ENCODE measurements around the gene NR2C1. TPM values are rescaled to one million over a fixed set of nuclear protein-coding genes. Genes with fewer than 3 reads are reported as not detected.

The NR2C1 gene
- total and polyA plus RNA-seq, 9 of the 15 experiments (the other 6 are each of a cell fraction or from before 2014, with no cell fraction given): 8.5 to 42.4 (median 35.6) TPM

DNA sequence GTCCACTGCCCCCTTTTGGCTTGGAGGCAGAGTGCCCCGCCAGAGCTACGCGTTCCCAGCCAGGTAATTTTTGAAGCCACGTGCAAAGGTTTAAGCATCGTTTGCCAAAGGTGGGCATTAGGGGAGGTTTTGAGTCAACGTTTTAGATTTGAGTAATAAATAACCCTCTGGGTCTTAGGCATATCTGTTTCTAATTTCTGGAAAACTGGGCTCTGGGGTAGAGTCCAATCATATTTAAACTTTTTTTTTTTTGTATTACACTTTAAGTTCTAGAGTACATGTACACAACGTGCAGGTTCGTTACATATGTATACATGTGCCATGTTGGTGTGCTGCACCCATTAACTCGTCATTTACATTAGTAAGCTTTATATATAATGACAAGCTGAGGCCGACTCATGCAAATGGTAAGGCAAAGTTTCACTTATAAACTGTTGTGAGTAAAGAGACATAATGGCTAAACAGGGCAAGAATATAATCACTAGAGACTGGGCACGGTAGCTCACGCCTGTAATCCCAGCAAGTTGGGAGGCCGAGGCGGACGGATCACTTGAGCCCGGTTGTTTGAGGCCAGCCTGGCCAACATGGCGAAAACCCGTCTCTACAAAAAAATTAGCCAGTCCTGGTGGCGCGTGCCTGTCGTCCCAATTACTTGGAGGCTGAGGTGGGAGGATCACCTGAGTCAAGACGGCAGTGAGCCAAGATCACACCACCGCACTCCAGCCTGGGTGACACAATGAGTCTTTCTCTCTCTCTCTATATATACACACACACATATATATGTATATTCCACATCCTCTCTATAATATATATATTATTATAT is 491 bp upstream of the NR2C1 start (continued):
- TF ChIP-seq, protein P1, sequence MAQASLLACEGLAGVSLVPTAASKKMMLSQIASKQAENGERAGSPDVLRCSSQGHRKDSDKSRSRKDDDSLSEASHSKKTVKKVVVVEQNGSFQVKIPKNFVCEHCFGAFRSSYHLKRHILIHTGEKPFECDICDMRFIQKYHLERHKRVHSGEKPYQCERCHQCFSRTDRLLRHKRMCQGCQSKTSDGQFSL (CRISPR knock-in tag; IDR thresholded peaks at IDR 0.05): peak; percentile 11; the same call in 1 of the 2 replicates
- TF ChIP-seq, protein P1 (tag; IDR thresholded peaks at IDR 0.05): no peak
- TF ChIP-seq, protein P2, sequence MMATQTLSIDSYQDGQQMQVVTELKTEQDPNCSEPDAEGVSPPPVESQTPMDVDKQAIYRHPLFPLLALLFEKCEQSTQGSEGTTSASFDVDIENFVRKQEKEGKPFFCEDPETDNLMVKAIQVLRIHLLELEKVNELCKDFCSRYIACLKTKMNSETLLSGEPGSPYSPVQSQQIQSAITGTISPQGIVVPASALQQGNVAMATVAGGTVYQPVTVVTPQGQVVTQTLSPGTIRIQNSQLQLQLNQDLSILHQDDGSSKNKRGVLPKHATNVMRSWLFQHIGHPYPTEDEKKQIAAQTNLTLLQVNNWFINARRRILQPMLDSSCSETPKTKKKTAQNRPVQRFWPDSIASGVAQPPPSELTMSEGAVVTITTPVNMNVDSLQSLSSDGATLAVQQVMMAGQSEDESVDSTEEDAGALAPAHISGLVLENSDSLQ (IDR thresholded peaks at IDR 0.05): no peak
- TF ChIP-seq SMARCA5 (IDR thresholded peaks at IDR 0.05) (no peak), PHF20 (IDR thresholded peaks at IDR 0.05; ENCODE audit: partially characterized antibody) (no peak), FOXK2 (conservative IDR thresholded peaks at IDR 0.05 in 1 of 2, IDR thresholded peaks at IDR 0.05 in 1 of 2; ENCODE audit: low read depth in 2 of 2) (no peak), RNF2 (IDR thresholded peaks at IDR 0.05) (peak; percentile 39; the same call in 1 of the 2 replicates), TFAM (CRISPR knock-in tag; conservative IDR thresholded peaks at IDR 0.05) (no peak), EP300 (IDR thresholded peaks at IDR 0.05; ENCODE audit: low read length) (0 out of 2 replicates have a peak, but pooled peaks have one; percentile 1)
- TF ChIP-seq, protein P3, sequence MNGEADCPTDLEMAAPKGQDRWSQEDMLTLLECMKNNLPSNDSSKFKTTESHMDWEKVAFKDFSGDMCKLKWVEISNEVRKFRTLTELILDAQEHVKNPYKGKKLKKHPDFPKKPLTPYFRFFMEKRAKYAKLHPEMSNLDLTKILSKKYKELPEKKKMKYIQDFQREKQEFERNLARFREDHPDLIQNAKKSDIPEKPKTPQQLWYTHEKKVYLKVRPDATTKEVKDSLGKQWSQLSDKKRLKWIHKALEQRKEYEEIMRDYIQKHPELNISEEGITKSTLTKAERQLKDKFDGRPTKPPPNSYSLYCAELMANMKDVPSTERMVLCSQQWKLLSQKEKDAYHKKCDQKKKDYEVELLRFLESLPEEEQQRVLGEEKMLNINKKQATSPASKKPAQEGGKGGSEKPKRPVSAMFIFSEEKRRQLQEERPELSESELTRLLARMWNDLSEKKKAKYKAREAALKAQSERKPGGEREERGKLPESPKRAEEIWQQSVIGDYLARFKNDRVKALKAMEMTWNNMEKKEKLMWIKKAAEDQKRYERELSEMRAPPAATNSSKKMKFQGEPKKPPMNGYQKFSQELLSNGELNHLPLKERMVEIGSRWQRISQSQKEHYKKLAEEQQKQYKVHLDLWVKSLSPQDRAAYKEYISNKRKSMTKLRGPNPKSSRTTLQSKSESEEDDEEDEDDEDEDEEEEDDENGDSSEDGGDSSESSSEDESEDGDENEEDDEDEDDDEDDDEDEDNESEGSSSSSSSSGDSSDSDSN (IDR thresholded peaks at IDR 0.05; ENCODE audit: borderline replicate concordance in 1 of 2, low read depth in 2 of 2, low read length in 2 of 2): no peak
- TF ChIP-seq, protein P4, sequence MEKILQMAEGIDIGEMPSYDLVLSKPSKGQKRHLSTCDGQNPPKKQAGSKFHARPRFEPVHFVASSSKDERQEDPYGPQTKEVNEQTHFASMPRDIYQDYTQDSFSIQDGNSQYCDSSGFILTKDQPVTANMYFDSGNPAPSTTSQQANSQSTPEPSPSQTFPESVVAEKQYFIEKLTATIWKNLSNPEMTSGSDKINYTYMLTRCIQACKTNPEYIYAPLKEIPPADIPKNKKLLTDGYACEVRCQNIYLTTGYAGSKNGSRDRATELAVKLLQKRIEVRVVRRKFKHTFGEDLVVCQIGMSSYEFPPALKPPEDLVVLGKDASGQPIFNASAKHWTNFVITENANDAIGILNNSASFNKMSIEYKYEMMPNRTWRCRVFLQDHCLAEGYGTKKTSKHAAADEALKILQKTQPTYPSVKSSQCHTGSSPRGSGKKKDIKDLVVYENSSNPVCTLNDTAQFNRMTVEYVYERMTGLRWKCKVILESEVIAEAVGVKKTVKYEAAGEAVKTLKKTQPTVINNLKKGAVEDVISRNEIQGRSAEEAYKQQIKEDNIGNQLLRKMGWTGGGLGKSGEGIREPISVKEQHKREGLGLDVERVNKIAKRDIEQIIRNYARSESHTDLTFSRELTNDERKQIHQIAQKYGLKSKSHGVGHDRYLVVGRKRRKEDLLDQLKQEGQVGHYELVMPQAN (IDR thresholded peaks at IDR 0.05; ENCODE audit: borderline replicate concordance): no peak; the same call in 1 of the 2 replicates
- TF ChIP-seq, protein P5, sequence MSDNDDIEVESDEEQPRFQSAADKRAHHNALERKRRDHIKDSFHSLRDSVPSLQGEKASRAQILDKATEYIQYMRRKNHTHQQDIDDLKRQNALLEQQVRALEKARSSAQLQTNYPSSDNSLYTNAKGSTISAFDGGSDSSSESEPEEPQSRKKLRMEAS (CRISPR knock-in tag; IDR thresholded peaks at IDR 0.05): peak; percentile 84
- TF ChIP-seq, protein P6, sequence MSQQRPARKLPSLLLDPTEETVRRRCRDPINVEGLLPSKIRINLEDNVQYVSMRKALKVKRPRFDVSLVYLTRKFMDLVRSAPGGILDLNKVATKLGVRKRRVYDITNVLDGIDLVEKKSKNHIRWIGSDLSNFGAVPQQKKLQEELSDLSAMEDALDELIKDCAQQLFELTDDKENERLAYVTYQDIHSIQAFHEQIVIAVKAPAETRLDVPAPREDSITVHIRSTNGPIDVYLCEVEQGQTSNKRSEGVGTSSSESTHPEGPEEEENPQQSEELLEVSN (IDR thresholded peaks at IDR 0.05; ENCODE audit: borderline replicate concordance in 1 of 2, extremely low read depth in 1 of 2, insufficient read depth in 1 of 2, insufficient read length in 1 of 2, low read depth in 1 of 2, low read length in 1 of 2, poor library complexity in 1 of 2, severe bottlenecking in 1 of 2): peak; percentile 60 to 80
- TF ChIP-seq, protein P7, sequence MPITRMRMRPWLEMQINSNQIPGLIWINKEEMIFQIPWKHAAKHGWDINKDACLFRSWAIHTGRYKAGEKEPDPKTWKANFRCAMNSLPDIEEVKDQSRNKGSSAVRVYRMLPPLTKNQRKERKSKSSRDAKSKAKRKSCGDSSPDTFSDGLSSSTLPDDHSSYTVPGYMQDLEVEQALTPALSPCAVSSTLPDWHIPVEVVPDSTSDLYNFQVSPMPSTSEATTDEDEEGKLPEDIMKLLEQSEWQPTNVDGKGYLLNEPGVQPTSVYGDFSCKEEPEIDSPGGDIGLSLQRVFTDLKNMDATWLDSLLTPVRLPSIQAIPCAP (CRISPR knock-in tag; IDR thresholded peaks at IDR 0.05; ENCODE audit: borderline replicate concordance): no peak

Measured in K562 (cell line).